HepG2 (cell line): Measurements from ENCODE around the gene FASTK. TPM values are rescaled to one million over a fixed set of nuclear protein-coding genes. Genes with fewer than 3 reads are reported as not detected.

Experiments used
- ATAC-seq: fragments of 200-7000 bp; cut with Tn5 transposase; 3 replicates; pipeline ENCODE4 v1.9.1; 2020; ENCODE audit warnings: mild to moderate bottlenecking, moderate library complexity
- BruUV-seq: library from RNA; stranded (reverse); fragments of 400-500 nt; replicated peaks from 2 replicates; lab custom pipeline; 2021; lab: Mats Ljungman, UMichigan
- CTCF ChIA-PET: fragments of 300-600 bp; formaldehyde crosslinking; extraction: SDS; loops from one replicate; lab custom pipeline; 2021; ENCODE audit warnings: low total read pairs, inconsistent platforms, low intra/inter-chr PET ratio; lab: Yijun Ruan, JAX
- POLR2A ChIA-PET: fragments of 350-600 bp; sonication (Branson Sonifier 250); formaldehyde crosslinking; loops from one replicate; lab custom pipeline; 2020; ENCODE audit warnings: antibody characterized with exemption, inconsistent platforms; lab: Yijun Ruan, JAX
- DNase-seq: peaks from one replicate; pipeline ENCODE4 v3.0.0-alpha.2; 2015; ENCODE audit warnings: low spot score
- FAIRE-seq: peaks from 3 replicates; lab custom pipeline; 2011; peaks lifted over from hg19 to GRCh38; lab: Jason Lieb, UNC
- H2AFZ ChIP-seq: one replicate; pipeline ENCODE4 v1.6.1; 2011; ENCODE audit warnings: low read length, inconsistent platforms
- H3K27ac ChIP-seq: fragments of 300-600 bp; 3 replicates; pipeline ENCODE4 v1.8.0; 2011; ENCODE audit warnings: mixed run types, mild to moderate bottlenecking, mixed read lengths, low read length, inconsistent platforms; ENCODE audit not compliant: insufficient read depth; ENCODE audit errors: extremely low read length
- H3K27me3 ChIP-seq, 2 experiments: fragments of 200-600 bp in 1 of 2; 2 replicates in 1 of 2; 3 replicates in 1 of 2; pipeline versions ENCODE4 v1.6.0 to v1.8.0; 2011; ENCODE audit warnings: low read length in 2 of 2, mild to moderate bottlenecking in 2 of 2, moderate library complexity in 2 of 2, inconsistent platforms in 1 of 2; ENCODE audit not compliant: insufficient read depth in 2 of 2, control insufficient read depth in 1 of 2
- H3K36me3 ChIP-seq, 2 experiments: fragments of 200-600 bp in 1 of 2; replicated peaks in 1 of 2; 2 replicates in 1 of 2; 3 replicates in 1 of 2; pipeline versions ENCODE4 v1.5.1 to v1.8.0; 2011; ENCODE audit warnings: low read length in 2 of 2, inconsistent platforms in 1 of 2; ENCODE audit not compliant: insufficient read depth in 2 of 2, control insufficient read depth in 1 of 2
- H3K4me1 ChIP-seq: 2 replicates; pipeline ENCODE4 v1.5.1; 2012; ENCODE audit warnings: low read length, inconsistent platforms; ENCODE audit not compliant: insufficient read depth
- H3K4me2 ChIP-seq: 2 replicates; pipeline ENCODE4 v1.6.0; 2011; ENCODE audit warnings: low read depth, low read length, inconsistent platforms
- H3K4me3 ChIP-seq, 3 experiments: fragments of 200-600 bp in 1 of 3; sonication (generic), shearing (Covaris generic) in 1 of 3; replicated peaks in 1 of 3; 2 replicates each; pipeline ENCODE4 v1.5.1; 2011 to 2016; ENCODE audit warnings: low read length in 3 of 3, inconsistent platforms in 2 of 3, low read depth in 2 of 3, mild to moderate bottlenecking in 2 of 3, control low read depth in 1 of 3, mixed read lengths in 1 of 3; ENCODE audit not compliant: insufficient read depth in 1 of 3
- H3K79me2 ChIP-seq: one replicate; pipeline ENCODE4 v1.6.1; 2011; ENCODE audit warnings: low read length, inconsistent platforms; ENCODE audit not compliant: insufficient read depth
- H3K9ac ChIP-seq: 2 replicates; pipeline ENCODE4 v1.6.0; 2011; ENCODE audit warnings: mild to moderate bottlenecking, low read depth, low read length, inconsistent platforms; ENCODE audit not compliant: insufficient read depth
- H3K9me3 ChIP-seq: 2 replicates; pipeline ENCODE4 v1.5.1; 2012; ENCODE audit warnings: mild to moderate bottlenecking, low read length
- H4K20me1 ChIP-seq: 2 replicates; pipeline ENCODE4 v1.6.0; 2011; ENCODE audit warnings: inconsistent platforms, mild to moderate bottlenecking, low read length, moderate library complexity; ENCODE audit not compliant: insufficient read depth
- CENPX ChIP-seq: sonication (generic); formaldehyde crosslinking; IDR thresholded peaks from 2 replicates; pipeline ENCODE4 v1.9.0; 2021; ENCODE audit warnings: mild to moderate bottlenecking, missing genetic modification reagents, moderate library complexity
- ERF ChIP-seq: IDR thresholded peaks from 2 replicates; pipeline ENCODE4 v1.6.1; 2018; ENCODE audit warnings: missing biosample characterization, missing genetic modification reagents
- GTF2F1 ChIP-seq: fragments of 150-350 bp; IDR thresholded peaks from 2 replicates; pipeline ENCODE4 v1.6.1; 2014; ENCODE audit warnings: low read length
- GTF3A ChIP-seq: sonication (generic); formaldehyde crosslinking; conservative IDR thresholded peaks from 2 replicates; pipeline ENCODE4 v1.4.0; 2020; ENCODE audit warnings: mild to moderate bottlenecking, missing genetic modification reagents
- HMGXB4 ChIP-seq, 2 experiments: sonication (generic) in 1 of 2; formaldehyde crosslinking in 1 of 2; IDR thresholded peaks; 2 replicates each; pipeline versions ENCODE4 v1.4.0 to v1.6.1; 2018 to 2020; ENCODE audit warnings: missing genetic modification reagents in 2 of 2, borderline replicate concordance in 1 of 2, low read depth in 1 of 2, mild to moderate bottlenecking in 1 of 2, missing biosample characterization in 1 of 2
- JUND ChIP-seq: sonication (generic); formaldehyde crosslinking; IDR thresholded peaks from 2 replicates; pipeline ENCODE4 v1.8.0; 2022; ENCODE audit warnings: mild to moderate bottlenecking, missing genetic modification reagents
- KDM4B ChIP-seq: sonication (generic); formaldehyde crosslinking; IDR thresholded peaks from 2 replicates; pipeline ENCODE4 v1.4.0; 2020; ENCODE audit warnings: missing genetic modification reagents
- KLF9 ChIP-seq: IDR thresholded peaks from 2 replicates; pipeline ENCODE4 v1.6.1; 2016; ENCODE audit warnings: low read depth
- PAF1 ChIP-seq: IDR thresholded peaks from 2 replicates; pipeline ENCODE4 v1.6.1; 2016; ENCODE audit warnings: missing genetic modification reagents, missing compliant biosample characterization
- RXRA ChIP-seq: sonication (generic); formaldehyde crosslinking; IDR thresholded peaks from 2 replicates; pipeline ENCODE4 v1.5.1; 2020; ENCODE audit warnings: missing genetic modification reagents
- SMAD9 ChIP-seq: sonication (generic); formaldehyde crosslinking; IDR thresholded peaks from 2 replicates; pipeline ENCODE4 v1.5.1; 2020; ENCODE audit warnings: mild to moderate bottlenecking, missing genetic modification reagents
- SYNCRIP ChIP-seq: fragments of 200-400 bp; formaldehyde crosslinking; IDR thresholded peaks from 2 replicates; pipeline ENCODE4 v1.6.1; 2018; ENCODE audit warnings: mild to moderate bottlenecking, low read depth, low read length; ENCODE audit not compliant: insufficient read depth
- TFDP2 ChIP-seq: sonication (generic); formaldehyde crosslinking; IDR thresholded peaks from 2 replicates; pipeline ENCODE4 v1.4.0; 2020; ENCODE audit warnings: missing genetic modification reagents
- ZNF224 ChIP-seq: sonication (generic); formaldehyde crosslinking; IDR thresholded peaks from 2 replicates; pipeline ENCODE4 v1.5.0; 2020; ENCODE audit warnings: mild to moderate bottlenecking, missing genetic modification reagents
- ZNF333 ChIP-seq: sonication (generic); formaldehyde crosslinking; IDR thresholded peaks from 2 replicates; pipeline ENCODE4 v1.4.0; 2020; ENCODE audit warnings: mild to moderate bottlenecking, missing genetic modification reagents, borderline replicate concordance
- ZNF567 ChIP-seq: sonication (generic); formaldehyde crosslinking; IDR thresholded peaks from 2 replicates; pipeline ENCODE4 v1.8.1; 2023; ENCODE audit warnings: mild to moderate bottlenecking, missing genetic modification reagents, borderline replicate concordance
- ZNF569 ChIP-seq: sonication (generic); formaldehyde crosslinking; IDR thresholded peaks from 2 replicates; pipeline ENCODE4 v1.5.0; 2020; ENCODE audit warnings: mild to moderate bottlenecking, missing genetic modification reagents, moderate library complexity, borderline replicate concordance
- ZNF766 ChIP-seq: sonication (generic); formaldehyde crosslinking; IDR thresholded peaks from 2 replicates; pipeline ENCODE4 v1.5.0; 2020; ENCODE audit warnings: missing genetic modification reagents, borderline replicate concordance
- WGBS: methylation state at CpG from one replicate; pipeline ENCODE4 v1.1.6; 2017; ENCODE audit warnings: low lambda C conversion rate; 5-methylcytosine and 5-hydroxymethylcytosine counted together
- in situ Hi-C: cut with HindIII; loops from 2 replicates; pipeline ENCODE4 v1.10.0; 2017; ENCODE audit warnings: low pct_unique_long_range_greater_than_20kb; ENCODE audit not compliant: extremely low pct_ligation_motif_present
- intact Hi-C: fragments of 100-400 bp; cut with micrococcal nuclease; formaldehyde crosslinking; loops from one replicate; pipeline ENCODE4 v1.10.0; 2022; ENCODE audit not compliant: unreplicated experiment
- polyA plus RNA-seq, 8 experiments: library from polyadenylated mRNA; depleted of rRNA in 3 of 8; stranded (reverse) in 7 of 8; unstranded in 1 of 8; fragments of >200 nt; fragmentation: Illumina TruSeq in 4 of 8; extraction: Trizol in 4 of 8; gene quantifications; 2 replicates each; pipeline versions ENCODE4 v1.2.1 to v1.2.3, GENCODE V29; 2011 to 2016; ENCODE audit warnings: low read depth in 4 of 8, missing spikeins in 1 of 8, mixed read lengths in 1 of 8; ENCODE audit not compliant: insufficient read depth in 1 of 8
- total RNA-seq, 5 experiments: library from RNA; depleted of rRNA; stranded (reverse); fragments of >200 nt; fragmentation: Illumina TruSeq; extraction: Trizol; gene quantifications; 2 replicates each; pipeline ENCODE4 v1.2.3, GENCODE V29; 2016; ENCODE audit warnings: low read depth in 1 of 5
- TF ChIP-seq, protein P1 (sequence below): sonication (generic); formaldehyde crosslinking; IDR thresholded peaks from 2 replicates; pipeline ENCODE4 v1.4.0; 2020; ENCODE audit warnings: missing genetic modification reagents, borderline replicate concordance

The FASTK gene
- total and polyA plus RNA-seq, 2 of the 13 experiments (the other 11 are each of a cell fraction or from before 2014, with no cell fraction given), result 52.9 to 55.7 TPM

DNA sequence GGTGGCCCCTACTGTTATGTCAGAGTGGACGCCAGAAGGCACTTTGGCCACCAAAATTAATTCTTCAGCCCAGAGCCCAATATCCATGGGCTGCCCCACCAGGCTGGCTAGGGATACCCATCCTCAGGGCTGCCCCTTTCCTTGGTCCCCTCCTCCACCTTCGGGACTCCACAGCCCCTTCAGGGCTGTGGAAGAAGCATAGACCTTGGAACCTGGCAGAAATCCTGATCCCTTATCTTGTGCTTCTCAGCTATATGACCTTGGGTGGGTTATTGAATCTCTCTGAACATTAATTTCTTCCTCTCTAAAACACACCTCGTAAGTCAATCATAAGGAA, 3.2 kb upstream of the FASTK start:
- no peak overlapping the region for H2AFZ ChIP-seq
- intact Hi-C loops, result loop anchor here (10.0 kb wide), 1 partner anchor 161 kb away; the partner anchor contains the start of gene SMARCD3

More for the DNA sequence above, 3.2 kb upstream of the FASTK start:
- BruUV-seq, result no TSS peak
- no peak for DNase-seq
- H3K4me1 ChIP-seq, result peaks cover 58% of the 10 kb centered on the region
- POLR2A ChIA-PET, result interaction anchor here (3.8 kb wide), 1 partner anchor 22 kb away, joined by 144 read pairs; no protein-coding TSS in a partner anchor
- no peak for ATAC-seq
- 0 out of 5 replicates have a peak, but pooled peaks cover 0 to 1% of the 10 kb centered on the region in 2 experiments for H3K36me3 ChIP-seq
- H3K27me3 ChIP-seq, result no peaks in the 10 kb centered on the region; a peak in 1 of 5 replicates
- no peak for FAIRE-seq
- H3K4me2 ChIP-seq, result peak overlapping the region; percentile 97
- H3K4me3 ChIP-seq, result peak overlapping the region; percentile 85 to 96 (median 88); a peak in 5 of 6 replicates
- H3K9me3 ChIP-seq, result no peaks in the 10 kb centered on the region
- H3K9ac ChIP-seq, result 0 out of 2 replicates have a peak overlapping the region, but pooled peaks have one; percentile 100
- no peak overlapping the region for H3K27ac ChIP-seq
- in situ Hi-C loops, result no loop called here
- CTCF ChIA-PET, result no interaction called here
- H3K79me2 ChIP-seq, result peaks cover 53% of the 10 kb centered on the region
- WGBS, result 40% methylated on average over 2 of the region's 3 CpGs
- TF ChIP-seq KLF9 (CRISPR knock-in tag), result no peak
- no peak for TF ChIP-seq CENPX (CRISPR knock-in tag)
- TF ChIP-seq SYNCRIP, result no peak
- no peak for TF ChIP-seq SMAD9
- no peak for TF ChIP-seq ZNF567
- TF ChIP-seq ERF (CRISPR knock-in tag), result no peak
- TF ChIP-seq ZNF224, result no peak
- TF ChIP-seq ZNF333, result no peak
- no peak for TF ChIP-seq GTF3A (CRISPR knock-in tag)
- no peak for TF ChIP-seq ZNF569 (CRISPR knock-in tag)
- no peak for TF ChIP-seq ZNF766 (CRISPR knock-in tag)
- no peak for TF ChIP-seq HMGXB4 (CRISPR knock-in tag; IDR thresholded peaks at IDR 0.05; ENCODE audit: borderline replicate concordance in 1 of 2, low read depth in 1 of 2)
- no peak for TF ChIP-seq TFDP2
- TF ChIP-seq PAF1 (CRISPR knock-in tag), result no peak
- no peak for TF ChIP-seq JUND (CRISPR knock-in tag)
- TF ChIP-seq RXRA, result no peak
- TF ChIP-seq, protein P1, sequence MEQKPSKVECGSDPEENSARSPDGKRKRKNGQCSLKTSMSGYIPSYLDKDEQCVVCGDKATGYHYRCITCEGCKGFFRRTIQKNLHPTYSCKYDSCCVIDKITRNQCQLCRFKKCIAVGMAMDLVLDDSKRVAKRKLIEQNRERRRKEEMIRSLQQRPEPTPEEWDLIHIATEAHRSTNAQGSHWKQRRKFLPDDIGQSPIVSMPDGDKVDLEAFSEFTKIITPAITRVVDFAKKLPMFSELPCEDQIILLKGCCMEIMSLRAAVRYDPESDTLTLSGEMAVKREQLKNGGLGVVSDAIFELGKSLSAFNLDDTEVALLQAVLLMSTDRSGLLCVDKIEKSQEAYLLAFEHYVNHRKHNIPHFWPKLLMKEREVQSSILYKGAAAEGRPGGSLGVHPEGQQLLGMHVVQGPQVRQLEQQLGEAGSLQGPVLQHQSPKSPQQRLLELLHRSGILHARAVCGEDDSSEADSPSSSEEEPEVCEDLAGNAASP, result no peak
- TF ChIP-seq GTF2F1, result no peak
- no peak for TF ChIP-seq KDM4B
- H4K20me1 ChIP-seq, result peaks cover 11% of the 10 kb centered on the region; the same call in 1 of the 2 replicates
